GM19438 (cell line): ENCODE measurements around the gene BAAT.
A peak's percentile ranks its signal among the peaks of the same experiment; 100 is the strongest.

ENCODE experiments used
- ATAC-seq: cut with Tn5 transposase; IDR thresholded peaks from one replicate; pipeline ENCODE4 v1.9.1; 2021; ENCODE audit warnings: low read depth; ENCODE audit not compliant: unreplicated experiment

Gene BAAT

GRCh38 chr9:101326035-101326434 lies 58.8 kb downstream of the BAAT start:
- ATAC-seq: no peak

GRCh38 chr9:101325053-101325452 lies 59.8 kb downstream of the BAAT start:
- ATAC-seq: no peak

GRCh38 chr9:101324245-101324804 lies 60.5 kb downstream of the BAAT start:
- no peak for ATAC-seq

- no peak for ATAC-seq
Measured at GRCh38 chr9:101323129-101323528, 61.7 kb downstream of the BAAT start.

GRCh38 chr9:101317735-101318134 lies 67.1 kb downstream of the BAAT start:
- no peak for ATAC-seq

GRCh38 chr9:101315112-101315450 lies 69.7 kb downstream of the BAAT start:
- no peak for ATAC-seq

GRCh38 chr9:101312661-101313060 lies 72.1 kb downstream of the BAAT start:
- ATAC-seq: no peak

GRCh38 chr9:101311758-101312420 lies 72.9 kb downstream of the BAAT start:
- peak; percentile 90 for ATAC-seq

- no peak for ATAC-seq
Measured at GRCh38 chr9:101311191-101311590, 73.6 kb downstream of the BAAT start.
